Measurements from ENCODE around the gene TSNAXIP1.
A peak's percentile ranks its signal among the peaks of the same experiment; 100 is the strongest.

The TSNAXIP1 gene

GRCh38 chr16:67806428-67807147 is at the start of gene TSNAXIP1, which contains the start of gene RANBP10:
Gene TSNAXIP1, plus strand, starts transcription at chr16:67806889. Its CDS starts 261 bp downstream, at chr16:67807150.
Gene RANBP10, minus strand, starts transcription at chr16:67806560. Its CDS starts 24 bp downstream, at chr16:67806536.
- DNase-seq (ENCODE audit: low spot score): peak; percentile 99

GRCh38 chr16:67758006-67758405 is 48.7 kb upstream of the TSNAXIP1 start:
- no peak for DNase-seq (ENCODE audit: low spot score)

- no peak for DNase-seq (ENCODE audit: low spot score)
Observed at GRCh38 chr16:67758966-67759365, 47.7 kb upstream of the TSNAXIP1 start.

GRCh38 chr16:67760206-67760955 is 46.3 kb upstream of the TSNAXIP1 start:
- DNase-seq (ENCODE audit: low spot score): peak; percentile 84

GRCh38 chr16:67760956-67761230 is 45.8 kb upstream of the TSNAXIP1 start:
- no peak for DNase-seq (ENCODE audit: low spot score)

- DNase-seq (ENCODE audit: low spot score): no peak
Observed at GRCh38 chr16:67761924-67762323, 44.8 kb upstream of the TSNAXIP1 start.

- DNase-seq (ENCODE audit: low spot score): no peak
Observed at GRCh38 chr16:67762385-67762784, 44.3 kb upstream of the TSNAXIP1 start.

GRCh38 chr16:67763066-67763465 is 43.6 kb upstream of the TSNAXIP1 start:
- peak; percentile 66 for DNase-seq (ENCODE audit: low spot score)

GRCh38 chr16:67764158-67764667 is 42.5 kb upstream of the TSNAXIP1 start:
- DNase-seq (ENCODE audit: low spot score): peak; percentile 57

GRCh38 chr16:67766291-67766690 is 40.4 kb upstream of the TSNAXIP1 start:
- DNase-seq (ENCODE audit: low spot score): no peak

GRCh38 chr16:67767953-67768352 is 38.7 kb upstream of the TSNAXIP1 start:
- DNase-seq (ENCODE audit: low spot score): no peak

GRCh38 chr16:67770346-67770991 is 36.2 kb upstream of the TSNAXIP1 start:
- no peak for DNase-seq (ENCODE audit: low spot score)

- no peak for DNase-seq (ENCODE audit: low spot score)
Observed at GRCh38 chr16:67773099-67773498, 33.6 kb upstream of the TSNAXIP1 start.

GRCh38 chr16:67773569-67774456 is 32.9 kb upstream of the TSNAXIP1 start:
- DNase-seq (ENCODE audit: low spot score): no peak

GRCh38 chr16:67774457-67774853 is 32.2 kb upstream of the TSNAXIP1 start:
- no peak for DNase-seq (ENCODE audit: low spot score)

GRCh38 chr16:67775273-67775672 is 31.4 kb upstream of the TSNAXIP1 start:
- no peak for DNase-seq (ENCODE audit: low spot score)

GRCh38 chr16:67779256-67780014 is 27.3 kb upstream of the TSNAXIP1 start:
- DNase-seq (ENCODE audit: low spot score): peak; percentile 39

GRCh38 chr16:67780847-67781564 is 25.7 kb upstream of the TSNAXIP1 start:
- DNase-seq (ENCODE audit: low spot score): peak; percentile 72

- DNase-seq (ENCODE audit: low spot score): no peak
Observed at GRCh38 chr16:67781565-67781921, 25.1 kb upstream of the TSNAXIP1 start.

GRCh38 chr16:67782567-67783352 is 23.9 kb upstream of the TSNAXIP1 start:
- DNase-seq (ENCODE audit: low spot score): peak; percentile 54
